Stimulated activated CD8-positive, alpha-beta memory T cell treated with anti-CD3 and anti-CD28 coated beads, Interleukin-4, amount 100 ng/mL, for 4 hours (primary cell): Measurements from ENCODE around the gene MARCKSL1.
"Not testable (repeated sequence)": the region's sequence is repeated elsewhere in the genome, so short reads cannot be mapped to it uniquely, and the experiment has no call there.

Source experiments
- DNase-seq, 2 donors: peaks; one replicate each; pipeline ENCODE4 v3.0.0-alpha.2; 2020; ENCODE audit warnings: low read depth in 2 of 2, low spot score in 1 of 2

MARCKSL1 gene

GRCh38 chr1:32291145-32291707 is 44.8 kb downstream of the MARCKSL1 start:
- no peak for DNase-seq

DNA sequence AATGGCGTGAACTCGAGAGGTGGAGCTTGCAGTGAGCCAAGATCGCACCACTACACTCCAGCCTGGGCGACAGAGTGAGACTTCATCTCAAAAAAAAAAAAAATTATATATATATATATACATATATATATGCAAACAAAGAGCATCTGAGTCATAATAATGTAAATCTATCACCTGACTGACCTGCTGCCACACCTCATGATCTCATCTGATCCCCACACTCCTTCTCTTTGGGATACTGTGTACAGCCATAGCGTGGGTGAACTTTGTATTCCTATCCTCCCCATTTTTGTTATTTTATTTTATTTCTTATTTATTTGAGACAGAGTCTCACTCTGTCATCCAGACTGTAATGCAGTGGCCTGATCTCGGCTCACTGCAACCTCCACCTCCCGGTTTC is 46.8 kb downstream of the MARCKSL1 start:
- DNase-seq: no peak

- DNase-seq: no peak
Observed at GRCh38 chr1:32286763-32287162, 49.3 kb downstream of the MARCKSL1 start.

DNA sequence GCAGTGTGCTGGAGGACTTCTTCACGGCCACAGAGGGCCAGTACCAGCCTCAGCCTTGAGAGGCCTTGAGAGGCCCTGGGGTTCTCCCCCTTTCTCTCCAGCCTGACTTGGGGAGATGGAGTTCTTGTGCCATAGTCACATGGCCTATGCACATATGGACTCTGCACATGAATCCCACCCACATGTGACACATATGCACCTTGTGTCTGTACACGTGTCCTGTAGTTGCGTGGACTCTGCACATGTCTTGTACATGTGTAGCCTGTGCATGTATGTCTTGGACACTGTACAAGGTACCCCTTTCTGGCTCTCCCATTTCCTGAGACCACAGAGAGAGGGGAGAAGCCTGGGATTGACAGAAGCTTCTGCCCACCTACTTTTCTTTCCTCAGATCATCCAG is 50.4 kb downstream of the MARCKSL1 start:
- DNase-seq: no peak

DNA sequence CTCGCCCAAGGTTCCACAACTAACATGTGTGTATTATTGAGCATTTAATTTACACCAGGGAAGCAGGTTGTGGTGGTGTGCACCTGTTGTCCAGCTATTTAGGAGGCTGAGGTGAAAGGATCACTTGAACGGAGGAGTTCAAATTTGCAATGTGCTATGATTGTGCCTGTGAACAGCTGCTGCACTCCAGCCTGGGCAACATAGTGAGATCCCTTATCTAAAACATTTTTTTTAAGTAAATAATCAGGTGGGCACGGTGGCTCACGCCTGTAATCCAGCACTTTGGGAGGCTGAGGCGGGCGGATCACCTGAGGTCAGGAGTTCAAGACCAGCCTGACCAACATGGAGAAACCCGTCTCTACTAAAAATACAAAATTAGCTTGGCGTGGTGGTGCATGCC is 51.3 kb downstream of the MARCKSL1 start:
- DNase-seq: not testable (repeated sequence)
